H9 (cell line): Measurements from ENCODE around the gene WDR87. TPM values are rescaled to one million over a fixed set of nuclear protein-coding genes. Genes with fewer than 3 reads are reported as not detected.

Experiments used
- DNase-seq: peaks from one replicate; pipeline ENCODE4 v3.0.0-alpha.2; 2017
- H2AFZ ChIP-seq: one replicate; pipeline ENCODE4 v1.6.1; 2013; ENCODE audit warnings: mild to moderate bottlenecking, low read length, control low read depth, moderate library complexity
- H2AK5ac ChIP-seq: 2 replicates; pipeline ENCODE4 v1.6.1; 2013; ENCODE audit warnings: low read length, control low read depth, mixed read lengths; ENCODE audit not compliant: insufficient read length
- H2BK120ac ChIP-seq: one replicate; pipeline ENCODE4 v1.6.1; 2013; ENCODE audit warnings: low read depth, mild to moderate bottlenecking, low read length, control low read depth, inconsistent platforms; ENCODE audit not compliant: poor library complexity, severe bottlenecking
- H2BK12ac ChIP-seq: 2 replicates; pipeline ENCODE4 v1.6.1; 2013; ENCODE audit warnings: low read length, control low read depth, mixed read lengths, low read depth; ENCODE audit not compliant: insufficient read length
- H2BK15ac ChIP-seq: 2 replicates; pipeline ENCODE4 v1.6.1; 2013; ENCODE audit warnings: low read depth, low read length, control low read depth
- H2BK20ac ChIP-seq: one replicate; pipeline ENCODE4 v1.6.1; 2013; ENCODE audit warnings: low read depth, mild to moderate bottlenecking, low read length, control low read depth, inconsistent platforms; ENCODE audit not compliant: poor library complexity, severe bottlenecking
- H2BK5ac ChIP-seq: 2 replicates; pipeline ENCODE4 v1.6.1; 2013; ENCODE audit warnings: low read length, control low read depth, mixed read lengths; ENCODE audit not compliant: insufficient read length
- H3K14ac ChIP-seq: 2 replicates; pipeline ENCODE4 v1.6.1; 2013; ENCODE audit warnings: low read length, control low read depth; ENCODE audit not compliant: insufficient read depth
- H3K18ac ChIP-seq: 2 replicates; pipeline ENCODE4 v1.6.1; 2013; ENCODE audit warnings: low read depth, mild to moderate bottlenecking, mixed read lengths, low read length, control low read depth; ENCODE audit not compliant: insufficient read length
- H3K23ac ChIP-seq: 2 replicates; pipeline ENCODE4 v1.6.1; 2013; ENCODE audit warnings: low read length, control low read depth, mixed read lengths, low read depth; ENCODE audit not compliant: insufficient read length
- H3K23me2 ChIP-seq: 2 replicates; pipeline ENCODE4 v1.6.1; 2013; ENCODE audit warnings: low read depth, mild to moderate bottlenecking, mixed read lengths, low read length, control low read depth; ENCODE audit not compliant: insufficient read length, poor library complexity, severe bottlenecking
- H3K27ac ChIP-seq: 2 replicates; pipeline ENCODE4 v1.5.1; 2013; ENCODE audit warnings: low read length, control low read depth, mixed read lengths, low read depth; ENCODE audit not compliant: insufficient read length
- H3K27me3 ChIP-seq: 2 replicates; pipeline ENCODE4 v1.6.1; 2013; ENCODE audit warnings: low read length, control low read depth, inconsistent platforms; ENCODE audit not compliant: insufficient read depth
- H3K4ac ChIP-seq: 2 replicates; pipeline ENCODE4 v1.6.1; 2013; ENCODE audit warnings: low read depth, mild to moderate bottlenecking, control low read depth, inconsistent platforms, low read length, moderate library complexity
- H3K4me1 ChIP-seq: 2 replicates; pipeline ENCODE4 v1.6.1; 2013; ENCODE audit warnings: low read length, control low read depth, inconsistent platforms; ENCODE audit not compliant: insufficient read depth
- H3K4me2 ChIP-seq: 2 replicates; pipeline ENCODE4 v1.6.1; 2013; ENCODE audit warnings: low read length, control low read depth, mixed read lengths; ENCODE audit not compliant: insufficient read length, insufficient read depth
- H3K56ac ChIP-seq: 2 replicates; pipeline ENCODE4 v1.6.1; 2013; ENCODE audit warnings: low read depth, mild to moderate bottlenecking, mixed read lengths, low read length, control low read depth; ENCODE audit not compliant: insufficient read length
- H3K79me1 ChIP-seq: 2 replicates; pipeline ENCODE4 v1.6.1; 2013; ENCODE audit warnings: low read depth, mild to moderate bottlenecking, moderate library complexity, low read length, control low read depth, inconsistent platforms; ENCODE audit not compliant: insufficient read depth, poor library complexity, severe bottlenecking
- H3K79me2 ChIP-seq: 2 replicates; pipeline ENCODE4 v1.6.1; 2013; ENCODE audit warnings: low read length, control low read depth, inconsistent platforms; ENCODE audit not compliant: insufficient read depth
- H3K9ac ChIP-seq: 2 replicates; pipeline ENCODE4 v1.6.1; 2013; ENCODE audit warnings: low read length, control low read depth, mixed read lengths; ENCODE audit not compliant: insufficient read length; ENCODE audit errors: extremely low read depth
- H3K9me3 ChIP-seq: one replicate; pipeline ENCODE4 v1.6.1; 2013; ENCODE audit warnings: low read depth, low read length, inconsistent platforms; ENCODE audit not compliant: control insufficient read depth
- H3T11ph ChIP-seq: one replicate; pipeline ENCODE4 v1.6.1; 2013; ENCODE audit warnings: mild to moderate bottlenecking, low read length, control low read depth, inconsistent platforms
- H4K20me1 ChIP-seq: one replicate; pipeline ENCODE4 v1.6.1; 2013; ENCODE audit not compliant: control insufficient read depth, insufficient read length, insufficient read depth
- H4K5ac ChIP-seq: 2 replicates; pipeline ENCODE4 v1.6.1; 2013; ENCODE audit warnings: low read depth, mild to moderate bottlenecking, mixed read lengths, low read length, control low read depth; ENCODE audit not compliant: insufficient read length
- H4K8ac ChIP-seq: replicated peaks from 2 replicates; pipeline ENCODE4 v1.6.1; 2013; ENCODE audit warnings: low read length, control low read depth, mixed read lengths, low read depth; ENCODE audit not compliant: insufficient read length
- H4K91ac ChIP-seq: 2 replicates; pipeline ENCODE4 v1.6.1; 2013; ENCODE audit warnings: low read depth, mild to moderate bottlenecking, moderate library complexity, mixed read lengths, low read length, control low read depth; ENCODE audit not compliant: insufficient read length
- H3K27ac Mint-ChIP-seq, 3 experiments: 2 replicates in 2 of 3; 3 replicates in 1 of 3; pipeline ENCODE4 v1.8.0; 2020 to 2021; ENCODE audit warnings: mixed read lengths in 3 of 3, mild to moderate bottlenecking in 1 of 3, moderate library complexity in 1 of 3
- H3K27me3 Mint-ChIP-seq: 2 replicates; pipeline ENCODE4 v1.8.0; 2021; ENCODE audit warnings: low read depth, mild to moderate bottlenecking, moderate library complexity, mixed read lengths
- H3K36me3 Mint-ChIP-seq, 3 experiments: 2 replicates in 2 of 3; 3 replicates in 1 of 3; pipeline ENCODE4 v1.8.0; 2020 to 2021; ENCODE audit warnings: low read depth in 3 of 3, mixed read lengths in 3 of 3; ENCODE audit not compliant: insufficient read depth in 1 of 3
- H3K4me1 Mint-ChIP-seq, 2 experiments: 2 replicates each; pipeline ENCODE4 v1.8.0; 2020; ENCODE audit warnings: mixed read lengths in 2 of 2
- H3K4me3 Mint-ChIP-seq, 2 experiments: 2 replicates in 1 of 2; 3 replicates in 1 of 2; pipeline ENCODE4 v1.8.0; 2020 to 2021; ENCODE audit warnings: mild to moderate bottlenecking in 2 of 2, mixed read lengths in 2 of 2, moderate library complexity in 1 of 2
- H3K9me3 Mint-ChIP-seq, 2 experiments: 2 replicates in 1 of 2; 3 replicates in 1 of 2; pipeline ENCODE4 v1.8.0; 2020; ENCODE audit warnings: mild to moderate bottlenecking in 2 of 2, mixed read lengths in 2 of 2, moderate library complexity in 1 of 2
- WGBS: extraction: QIAGEN DNeasy Blood & Tissue Kit; methylation state at CpG from one replicate; pipeline ENCODE4 v1.1.7; 2013; ENCODE audit warnings: missing lambda C conversion rate, low lambda C conversion rate, mixed read lengths; ENCODE audit not compliant: insufficient read length; ENCODE audit errors: extremely low coverage; 5-methylcytosine and 5-hydroxymethylcytosine counted together
- total RNA-seq: library from RNA; stranded (reverse); gene quantifications from 2 replicates; pipeline ENCODE4 v1.2.1, GENCODE V29; 2021
- TF ChIP-seq, protein P1 (sequence below): fragments of 200-600 bp; sonication (generic); conservative IDR thresholded peaks from 3 replicates; pipeline ENCODE4 v1.8.0; 2021; ENCODE audit warnings: antibody characterized with exemption, mild to moderate bottlenecking

WDR87 gene
- total RNA-seq, 1 experiment from 2014 or later, result not detected

DNA sequence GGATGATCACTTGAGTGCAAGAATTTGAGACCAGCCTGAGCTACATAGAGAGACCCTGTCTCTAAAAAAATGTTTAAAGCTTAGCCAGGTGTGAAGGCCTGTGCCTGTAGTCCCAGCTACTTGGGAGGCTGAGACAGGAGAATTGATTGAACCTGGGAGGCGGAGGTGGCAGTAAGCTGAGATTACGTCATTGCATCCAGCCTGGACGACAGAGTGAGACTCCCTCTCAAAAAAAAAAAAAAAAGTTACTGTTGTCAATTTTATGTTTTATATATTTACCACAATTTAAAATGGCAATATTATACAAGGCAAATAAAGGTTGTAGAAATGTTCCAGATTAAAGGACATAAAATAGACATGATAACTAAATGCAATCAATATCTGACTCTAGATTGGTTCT, 29.2 kb downstream of the WDR87 start:
- no peak overlapping the region for H3K56ac ChIP-seq
- peaks cover 10 to 11% of the 10 kb centered on the region in 2 experiments for H3K4me1 Mint-ChIP-seq
- peaks cover 6% of the 10 kb centered on the region for H3K27me3 Mint-ChIP-seq
- H3K79me1 ChIP-seq, result no peaks in the 10 kb centered on the region
- no peaks in the 10 kb centered on the region for H3K4me1 ChIP-seq
- no peak overlapping the region for H2BK20ac ChIP-seq
- DNase-seq, result no peak
- no peaks in the 10 kb centered on the region for H4K20me1 ChIP-seq
- no peaks in the 10 kb centered on the region for H3K27me3 ChIP-seq
- H3K4ac ChIP-seq, result no peak overlapping the region
- no peak overlapping the region for H4K91ac ChIP-seq
- H3K14ac ChIP-seq, result no peak overlapping the region
- no peaks in the 10 kb centered on the region for H3K79me2 ChIP-seq
- no peaks in the 10 kb centered on the region for H3K23me2 ChIP-seq
- H3K36me3 Mint-ChIP-seq, result no peaks in the 10 kb centered on the region; a peak in 1 of 7 replicates
- no peak overlapping the region for H3K27ac Mint-ChIP-seq
- H4K8ac ChIP-seq, result no peak overlapping the region
- H2BK120ac ChIP-seq, result no peak overlapping the region
- H3K23ac ChIP-seq, result no peak overlapping the region
- H2AFZ ChIP-seq, result no peak overlapping the region
- H3K9me3 Mint-ChIP-seq, result peaks cover 13 to 14% of the 10 kb centered on the region in 2 experiments
- no CpG with 5 or more reads among the region's 3 CpGs for WGBS
- no peak overlapping the region for H3K4me2 ChIP-seq
- no peak overlapping the region for H4K5ac ChIP-seq
- no peak overlapping the region for H2BK12ac ChIP-seq
- H3K4me3 Mint-ChIP-seq, result no peak overlapping the region
- H3K18ac ChIP-seq, result no peak overlapping the region
- no peak overlapping the region for H3K9ac ChIP-seq
- H2BK15ac ChIP-seq, result no peak overlapping the region
- no peak overlapping the region for H2BK5ac ChIP-seq
- H2AK5ac ChIP-seq, result no peak overlapping the region
- H3K27ac ChIP-seq, result no peak overlapping the region
- H3T11ph ChIP-seq, result no peak overlapping the region
- H3K9me3 ChIP-seq, result no peaks in the 10 kb centered on the region
- TF ChIP-seq, protein P1, sequence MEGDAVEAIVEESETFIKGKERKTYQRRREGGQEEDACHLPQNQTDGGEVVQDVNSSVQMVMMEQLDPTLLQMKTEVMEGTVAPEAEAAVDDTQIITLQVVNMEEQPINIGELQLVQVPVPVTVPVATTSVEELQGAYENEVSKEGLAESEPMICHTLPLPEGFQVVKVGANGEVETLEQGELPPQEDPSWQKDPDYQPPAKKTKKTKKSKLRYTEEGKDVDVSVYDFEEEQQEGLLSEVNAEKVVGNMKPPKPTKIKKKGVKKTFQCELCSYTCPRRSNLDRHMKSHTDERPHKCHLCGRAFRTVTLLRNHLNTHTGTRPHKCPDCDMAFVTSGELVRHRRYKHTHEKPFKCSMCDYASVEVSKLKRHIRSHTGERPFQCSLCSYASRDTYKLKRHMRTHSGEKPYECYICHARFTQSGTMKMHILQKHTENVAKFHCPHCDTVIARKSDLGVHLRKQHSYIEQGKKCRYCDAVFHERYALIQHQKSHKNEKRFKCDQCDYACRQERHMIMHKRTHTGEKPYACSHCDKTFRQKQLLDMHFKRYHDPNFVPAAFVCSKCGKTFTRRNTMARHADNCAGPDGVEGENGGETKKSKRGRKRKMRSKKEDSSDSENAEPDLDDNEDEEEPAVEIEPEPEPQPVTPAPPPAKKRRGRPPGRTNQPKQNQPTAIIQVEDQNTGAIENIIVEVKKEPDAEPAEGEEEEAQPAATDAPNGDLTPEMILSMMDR, result no peak
